Measurements from ENCODE around the gene SPRR2D.

The SPRR2D gene

DNA sequence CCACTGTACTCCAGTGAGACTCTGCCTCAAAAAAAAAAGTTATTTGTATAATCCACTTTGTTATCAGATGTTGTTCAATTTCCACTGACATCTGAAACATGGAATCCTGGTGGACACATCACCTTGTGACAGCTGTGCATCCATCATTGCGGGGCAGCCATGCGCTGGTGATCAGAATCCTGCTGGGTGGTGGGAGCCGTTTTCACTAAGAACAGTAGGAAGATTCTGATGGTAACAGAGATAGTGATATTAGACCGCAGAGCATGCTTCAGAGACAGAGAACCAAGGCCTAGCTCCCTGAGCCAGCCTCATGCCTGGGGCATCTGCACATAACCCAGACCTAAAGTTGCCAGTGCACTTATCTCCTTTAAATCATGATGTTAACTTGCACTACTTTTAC, 42.4 kb downstream of the SPRR2D start:
- no peak overlapping the region for H3K4me3 ChIP-seq (ENCODE audit: low read length)
- H3K79me2 ChIP-seq (ENCODE audit: low read length): no peaks in the 10 kb centered on the region
- no peak overlapping the region for H3K9ac ChIP-seq (ENCODE audit: low read length)
- no peak for DNase-seq
- TF ChIP-seq EZH2 (optimal IDR thresholded peaks at IDR 0.05; ENCODE audit: low read depth, low read length) (no peak), EZH2phosphoT487 (IDR thresholded peaks at IDR 0.05; ENCODE audit: low read length) (no peak), CTCF (IDR thresholded peaks at IDR 0.05; ENCODE audit: low read length) (no peak)
- H3F3A ChIP-seq (ENCODE audit: insufficient read depth, low read length): no peaks in the 10 kb centered on the region
- no peaks in the 10 kb centered on the region for H3K4me1 ChIP-seq (ENCODE audit: low read length)
- no peak overlapping the region for H2AFZ ChIP-seq (ENCODE audit: low read length)
- H3K4me2 ChIP-seq (ENCODE audit: low read depth, low read length): no peak overlapping the region
- H3K27me3 ChIP-seq (replicated peaks; ENCODE audit: insufficient read depth, low read length): no peaks in the 10 kb centered on the region
- H3K9me2 ChIP-seq (replicated peaks; ENCODE audit: insufficient read depth, low read length): no peaks in the 10 kb centered on the region
- H4K20me1 ChIP-seq (ENCODE audit: insufficient read depth, low read length): no peaks in the 10 kb centered on the region
- no peaks in the 10 kb centered on the region for H3K9me3 ChIP-seq (replicated peaks; ENCODE audit: insufficient read depth, low read length)
- no peak overlapping the region for H3K27ac ChIP-seq (ENCODE audit: low read length)
- H3K36me3 ChIP-seq (replicated peaks; ENCODE audit: insufficient read depth, low read length): no peaks in the 10 kb centered on the region

DNA sequence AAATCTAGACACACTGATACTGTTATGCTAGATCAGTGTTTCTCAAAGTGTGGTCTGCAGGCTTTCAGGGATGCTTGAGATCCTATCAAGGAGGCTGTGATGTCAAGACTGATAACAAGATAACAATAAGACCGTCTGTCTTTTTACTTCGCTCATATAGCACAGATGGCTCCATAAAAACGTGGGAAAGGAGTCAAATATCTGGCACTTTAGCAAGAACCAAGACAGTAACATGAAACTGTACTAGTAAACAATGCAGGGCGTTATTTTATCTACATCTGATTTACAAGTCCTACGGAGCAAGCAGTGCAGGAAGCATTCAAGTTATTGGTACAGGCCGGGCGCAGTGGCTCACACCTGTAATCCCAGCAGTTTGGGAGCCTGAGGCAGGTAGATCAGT, 43.0 kb downstream of the SPRR2D start:
- no peaks in the 10 kb centered on the region for H3K27me3 ChIP-seq (replicated peaks; ENCODE audit: insufficient read depth, low read length)
- H3K4me1 ChIP-seq (ENCODE audit: low read length): no peaks in the 10 kb centered on the region
- H3K9ac ChIP-seq (ENCODE audit: low read length): no peak overlapping the region
- no peak overlapping the region for H2AFZ ChIP-seq (ENCODE audit: low read length)
- H3K9me2 ChIP-seq (replicated peaks; ENCODE audit: insufficient read depth, low read length): no peaks in the 10 kb centered on the region
- H3K27ac ChIP-seq (ENCODE audit: low read length): no peak overlapping the region
- H3K4me3 ChIP-seq (ENCODE audit: low read length): no peak overlapping the region
- no peaks in the 10 kb centered on the region for H3K79me2 ChIP-seq (ENCODE audit: low read length)
- TF ChIP-seq EZH2phosphoT487 (IDR thresholded peaks at IDR 0.05; ENCODE audit: low read length) (no peak), CTCF (IDR thresholded peaks at IDR 0.05; ENCODE audit: low read length) (no peak), EZH2 (optimal IDR thresholded peaks at IDR 0.05; ENCODE audit: low read depth, low read length) (no peak)
- no peaks in the 10 kb centered on the region for H3K9me3 ChIP-seq (replicated peaks; ENCODE audit: insufficient read depth, low read length)
- no peaks in the 10 kb centered on the region for H4K20me1 ChIP-seq (ENCODE audit: insufficient read depth, low read length)
- no peaks in the 10 kb centered on the region for H3K36me3 ChIP-seq (replicated peaks; ENCODE audit: insufficient read depth, low read length)
- no peak overlapping the region for H3K4me2 ChIP-seq (ENCODE audit: low read depth, low read length)
- DNase-seq: no peak
- H3F3A ChIP-seq (ENCODE audit: insufficient read depth, low read length): no peaks in the 10 kb centered on the region

GRCh38 chr1:152996633-152997400, 44.1 kb downstream of the SPRR2D start:
- DNase-seq: no peak
- Histone ChIP-seq H3K4me1 (ENCODE audit: low read length) (no peaks in the 10 kb centered on the region), H3K27ac (ENCODE audit: low read length) (no peak overlapping the region), H2AFZ (ENCODE audit: low read length) (no peak overlapping the region), H4K20me1 (ENCODE audit: insufficient read depth, low read length) (no peaks in the 10 kb centered on the region), H3K9ac (ENCODE audit: low read length) (no peak overlapping the region), H3K9me2 (replicated peaks; ENCODE audit: insufficient read depth, low read length) (no peaks in the 10 kb centered on the region), H3K79me2 (ENCODE audit: low read length) (no peaks in the 10 kb centered on the region), H3F3A (ENCODE audit: insufficient read depth, low read length) (no peaks in the 10 kb centered on the region), H3K27me3 (replicated peaks; ENCODE audit: insufficient read depth, low read length) (no peaks in the 10 kb centered on the region), H3K4me2 (ENCODE audit: low read depth, low read length) (no peak overlapping the region), H3K9me3 (replicated peaks; ENCODE audit: insufficient read depth, low read length) (no peaks in the 10 kb centered on the region), H3K36me3 (replicated peaks; ENCODE audit: insufficient read depth, low read length) (no peaks in the 10 kb centered on the region), H3K4me3 (ENCODE audit: low read length) (no peak overlapping the region)
- TF ChIP-seq EZH2 (optimal IDR thresholded peaks at IDR 0.05; ENCODE audit: low read depth, low read length) (no peak), EZH2phosphoT487 (IDR thresholded peaks at IDR 0.05; ENCODE audit: low read length) (no peak), CTCF (IDR thresholded peaks at IDR 0.05; ENCODE audit: low read length) (no peak)

Measured in MM.1S (cell line).